Right lobe of liver (tissue), 4 donors: ENCODE results near the gene FMN1.

Source experiments
- POLR2A ChIP-seq: fragments of 450-650 bp; IDR thresholded peaks from one replicate; pipeline ENCODE4 v1.6.1; 2017; ENCODE audit warnings: antibody characterized with exemption, mild to moderate bottlenecking
- TF ChIP-seq, protein P1 (sequence below), 4 donors: fragments of 200-600 bp in 3 of 4; fragments of 450-650 bp in 1 of 4; IDR thresholded peaks; one replicate each; pipeline versions ENCODE4 v1.5.1 to v1.8.0; 2016 to 2022; ENCODE audit warnings: antibody characterized with exemption in 4 of 4, mild to moderate bottlenecking in 2 of 4
- donor health status: DM: no; HTN: no; CAD: no.
- donor health status: DM: no; HTN: no; CAD: no.
- donor health status: DM: no; HTN: yes; CAD: no.

- TF ChIP-seq POLR2A: no peak
- TF ChIP-seq, protein P1, sequence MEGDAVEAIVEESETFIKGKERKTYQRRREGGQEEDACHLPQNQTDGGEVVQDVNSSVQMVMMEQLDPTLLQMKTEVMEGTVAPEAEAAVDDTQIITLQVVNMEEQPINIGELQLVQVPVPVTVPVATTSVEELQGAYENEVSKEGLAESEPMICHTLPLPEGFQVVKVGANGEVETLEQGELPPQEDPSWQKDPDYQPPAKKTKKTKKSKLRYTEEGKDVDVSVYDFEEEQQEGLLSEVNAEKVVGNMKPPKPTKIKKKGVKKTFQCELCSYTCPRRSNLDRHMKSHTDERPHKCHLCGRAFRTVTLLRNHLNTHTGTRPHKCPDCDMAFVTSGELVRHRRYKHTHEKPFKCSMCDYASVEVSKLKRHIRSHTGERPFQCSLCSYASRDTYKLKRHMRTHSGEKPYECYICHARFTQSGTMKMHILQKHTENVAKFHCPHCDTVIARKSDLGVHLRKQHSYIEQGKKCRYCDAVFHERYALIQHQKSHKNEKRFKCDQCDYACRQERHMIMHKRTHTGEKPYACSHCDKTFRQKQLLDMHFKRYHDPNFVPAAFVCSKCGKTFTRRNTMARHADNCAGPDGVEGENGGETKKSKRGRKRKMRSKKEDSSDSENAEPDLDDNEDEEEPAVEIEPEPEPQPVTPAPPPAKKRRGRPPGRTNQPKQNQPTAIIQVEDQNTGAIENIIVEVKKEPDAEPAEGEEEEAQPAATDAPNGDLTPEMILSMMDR (IDR thresholded peaks at IDR 0.05): no peak
Measured at GRCh38 chr15:33135355-33135781, 59.1 kb downstream of the FMN1 start.
